IPS-NIHi7 (cell line): ENCODE measurements around the gene ACVR1B.

Experiments
- DNase-seq: peaks from one replicate; pipeline ENCODE4 v3.0.0; 2012; ENCODE audit warnings: mixed read lengths; ENCODE audit errors: extremely low spot score

The ACVR1B gene

GRCh38 chr12:51917041-51917590 lies 34.4 kb upstream of the ACVR1B start:
- no peak for DNase-seq

GRCh38 chr12:51917746-51918453 lies 33.6 kb upstream of the ACVR1B start:
- DNase-seq = no peak

- no peak for DNase-seq
Measured at GRCh38 chr12:51920046-51920445, 31.5 kb upstream of the ACVR1B start.

GRCh38 chr12:51921017-51921725 lies 30.3 kb upstream of the ACVR1B start:
- peak; percentile 36 for DNase-seq

- no peak for DNase-seq
Measured at GRCh38 chr12:51922146-51922545, 29.4 kb upstream of the ACVR1B start.

GRCh38 chr12:51922762-51923505 lies 28.6 kb upstream of the ACVR1B start:
- DNase-seq = no peak

GRCh38 chr12:51923506-51924365 lies 27.8 kb upstream of the ACVR1B start:
- DNase-seq = peak; percentile 80

- DNase-seq = no peak
Measured at GRCh38 chr12:51924551-51925319, 26.8 kb upstream of the ACVR1B start.

- no peak for DNase-seq
Measured at GRCh38 chr12:51925346-51926063, 26.0 kb upstream of the ACVR1B start.

- DNase-seq = no peak
Measured at GRCh38 chr12:51926064-51926632, 25.4 kb upstream of the ACVR1B start.

GRCh38 chr12:51926718-51927117 lies 24.8 kb upstream of the ACVR1B start:
- peak; percentile 50 for DNase-seq

GRCh38 chr12:51932218-51933076 lies 19.1 kb upstream of the ACVR1B start:
- DNase-seq = no peak

- DNase-seq = no peak
Measured at GRCh38 chr12:51934080-51934479, 17.4 kb upstream of the ACVR1B start.

- no peak for DNase-seq
Measured at GRCh38 chr12:51937926-51938325, 13.6 kb upstream of the ACVR1B start.

GRCh38 chr12:51938726-51939125 lies 12.8 kb upstream of the ACVR1B start:
- DNase-seq = no peak

GRCh38 chr12:51941011-51941581 lies 10.4 kb upstream of the ACVR1B start:
- no peak for DNase-seq

- no peak for DNase-seq
Measured at GRCh38 chr12:51941604-51942003, 9.9 kb upstream of the ACVR1B start.

GRCh38 chr12:51942056-51942455 lies 9.4 kb upstream of the ACVR1B start:
- DNase-seq = no peak
